ENCODE measurements around the gene TRMT1. TPM values are rescaled to one million over a fixed set of nuclear protein-coding genes. Genes with fewer than 3 reads are reported as not detected.
A peak's percentile ranks its signal among the peaks of the same experiment; 100 is the strongest.
"Not testable (repeated sequence)": the region's sequence is repeated elsewhere in the genome, so short reads cannot be mapped to it uniquely, and the experiment has no call there.

TRMT1 gene
- polyA plus RNA-seq, 1 experiment: 30.8 TPM

DNA sequence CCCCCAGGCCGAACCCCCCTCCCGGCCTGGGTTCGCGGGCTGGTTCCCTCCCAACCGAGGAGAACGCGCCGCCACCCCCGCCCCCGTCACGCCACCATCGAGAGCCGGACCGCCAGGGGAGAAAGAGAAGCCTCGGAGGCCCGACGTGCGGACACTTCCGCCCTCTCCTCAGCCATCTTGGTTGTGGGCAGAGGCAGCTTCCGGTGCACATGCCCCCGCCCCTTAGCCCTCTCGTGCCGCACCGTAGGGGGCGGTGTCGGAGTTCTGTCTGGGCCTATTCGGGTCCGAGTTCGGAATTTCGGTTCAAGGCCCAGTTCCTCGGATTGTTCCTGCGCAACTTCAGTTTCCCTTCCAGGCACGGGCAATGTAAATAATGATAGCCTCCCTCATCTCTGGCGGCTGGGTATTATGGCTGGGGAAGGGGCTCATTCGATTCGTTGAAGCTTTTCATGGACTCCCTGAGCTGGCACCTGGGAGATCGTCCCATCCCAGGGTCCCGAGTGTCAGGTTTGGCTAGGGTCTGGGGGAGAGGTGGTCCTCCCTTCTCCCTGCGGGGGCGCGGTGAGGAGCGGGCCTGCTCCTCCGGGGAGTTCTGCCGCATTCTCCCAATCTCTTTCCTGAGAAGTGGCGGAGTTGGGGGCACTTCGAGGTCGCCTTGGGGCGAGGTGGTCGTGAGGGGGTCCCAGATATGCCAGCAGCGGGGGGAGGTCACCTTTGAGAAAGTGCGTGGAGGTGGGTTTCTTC lies 33.8 kb upstream of the TRMT1 start, which contains the start of the genes IER2 and STX10:
Gene IER2 (plus strand): TSS at position 225 of the 744 bp plus-strand sequence. CDS start 2,776 bp downstream, outside the sequence.
Gene STX10 (minus strand): TSS at position 189 of the 744 bp plus-strand sequence. CDS start 202 bp downstream, outside the sequence.
- Histone ChIP-seq H3K27me3 (ENCODE audit: control insufficient read depth, insufficient read depth, low read length) (no peaks in the 10 kb centered on the region), H3K4me3 (ENCODE audit: low read depth, low read length) (peak within 1 kb of the TSS; percentile 88), H3K36me3 (ENCODE audit: control insufficient read depth, insufficient read depth, low read length) (peaks cover 6% of the 10 kb centered on the region)
- peak; percentile 76 for DNase-seq (ENCODE audit: low read depth)
- ChIA-PET CTCF (interaction anchor here (0.9 to 2.5 kb wide), 11 partner anchors 14 to 185 kb away, joined by 3 to 10 read pairs (median 3); partner anchors contain the start of gene NACC1), POLR2A (interaction anchor here (0.7 kb wide), 1 partner anchor 157 kb away, joined by 3 read pairs; no protein-coding TSS in a partner anchor)
- TF ChIP-seq CTCF (IDR thresholded peaks at IDR 0.05; ENCODE audit: insufficient read depth, low read depth, low read length): peak; percentile 76

GRCh38 chr19:13149628-13150186 lies 33.2 kb upstream of the TRMT1 start:
- H3K4me3 ChIP-seq (ENCODE audit: low read depth, low read length): peak overlapping the region; percentile 88
- CTCF ChIA-PET: interaction anchor here (0.6 to 2.5 kb wide), 10 partner anchors 14 to 184 kb away, joined by 3 to 10 read pairs (median 4); partner anchors contain the start of gene NACC1
- no peak for TF ChIP-seq CTCF (IDR thresholded peaks at IDR 0.05; ENCODE audit: insufficient read depth, low read depth, low read length)
- no peaks in the 10 kb centered on the region for H3K27me3 ChIP-seq (ENCODE audit: control insufficient read depth, insufficient read depth, low read length)
- H3K36me3 ChIP-seq (ENCODE audit: control insufficient read depth, insufficient read depth, low read length): peaks cover 10% of the 10 kb centered on the region
- no peak for DNase-seq (ENCODE audit: low read depth)
- POLR2A ChIA-PET: interaction anchor here (0.7 kb wide), 1 partner anchor 156 kb away, joined by 3 read pairs; no protein-coding TSS in a partner anchor

DNA sequence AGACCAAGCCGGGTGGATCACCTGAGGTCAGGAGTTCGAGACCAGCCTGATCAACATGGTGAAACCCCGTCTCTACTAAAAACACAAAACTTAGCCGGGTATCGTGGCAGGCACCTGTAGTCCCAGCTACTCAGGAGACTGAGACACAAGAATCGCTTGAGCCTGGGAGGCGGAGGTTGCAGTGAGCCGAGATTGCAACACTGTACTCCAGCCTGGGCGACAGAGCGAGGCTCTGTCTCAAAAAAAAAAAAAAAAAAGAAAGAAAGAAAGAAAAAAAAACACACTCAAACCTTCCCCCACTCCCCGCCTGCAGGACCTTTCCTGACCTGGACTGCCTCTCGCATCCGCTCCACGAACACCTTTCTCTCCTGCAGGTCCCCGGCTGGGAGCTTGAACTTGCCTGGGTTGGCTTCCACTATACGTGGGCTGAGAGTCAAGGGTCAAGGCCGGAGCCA lies 32.7 kb upstream of the TRMT1 start:
- Histone ChIP-seq H3K4me3 (ENCODE audit: low read depth, low read length) (peak overlapping the region; percentile 88), H3K36me3 (ENCODE audit: control insufficient read depth, insufficient read depth, low read length) (peaks cover 15% of the 10 kb centered on the region)
- DNase-seq (ENCODE audit: low read depth); POLR2A ChIA-PET; H3K27me3 ChIP-seq (ENCODE audit: control insufficient read depth, insufficient read depth, low read length): not testable (repeated sequence)
- CTCF ChIA-PET: interaction anchor here (0.6 to 2.5 kb wide), 7 partner anchors 29 to 184 kb away, joined by 3 to 10 read pairs (median 5); partner anchors contain the start of gene NACC1

- no peak overlapping the region for H3K4me3 ChIP-seq (ENCODE audit: low read depth, low read length)
- no peak for DNase-seq (ENCODE audit: low read depth)
- peaks cover 12% of the 10 kb centered on the region for H3K36me3 ChIP-seq (ENCODE audit: control insufficient read depth, insufficient read depth, low read length)
- no peak for TF ChIP-seq CTCF (IDR thresholded peaks at IDR 0.05; ENCODE audit: insufficient read depth, low read depth, low read length)
- ChIA-PET CTCF (no interaction called here), POLR2A (no interaction called here)
- H3K27me3 ChIP-seq (ENCODE audit: control insufficient read depth, insufficient read depth, low read length): no peaks in the 10 kb centered on the region
These were observed 30.4 kb upstream of the TRMT1 start for GRCh38 chr19:13146763-13147563.

DNA sequence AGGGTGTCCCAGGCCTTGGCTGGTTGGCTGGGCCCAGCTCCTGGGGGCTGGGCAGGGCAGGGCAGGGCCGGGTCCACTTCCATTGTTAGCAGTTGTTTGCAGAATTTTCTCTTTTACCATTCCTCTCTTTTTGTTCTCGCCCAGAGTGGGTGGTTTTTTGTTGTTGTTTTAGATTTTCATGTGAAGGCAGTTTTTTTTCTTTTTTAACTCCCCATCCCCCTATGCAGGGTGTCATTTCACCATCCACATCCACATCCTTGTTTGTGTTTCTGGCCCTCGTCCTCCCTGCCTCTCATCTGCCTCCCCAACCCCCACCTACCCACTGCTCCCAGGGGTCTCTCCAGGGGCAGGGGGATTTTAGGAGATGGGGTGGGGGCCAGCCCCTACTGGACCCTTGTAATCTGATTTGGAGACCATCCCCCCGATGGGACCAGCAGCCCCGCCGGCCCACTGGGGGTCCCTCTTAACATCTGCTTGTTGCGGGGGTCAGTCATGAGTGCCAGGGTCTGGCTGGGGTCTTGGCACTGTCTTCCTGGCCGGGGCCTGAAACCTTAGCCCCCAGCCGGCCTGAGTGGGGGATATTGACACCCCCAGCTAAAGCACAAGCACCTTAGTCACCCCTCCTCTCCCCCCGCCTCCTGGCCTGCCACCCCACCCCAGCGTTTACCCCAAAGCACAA lies 23.2 kb upstream of the TRMT1 start:
- H3K36me3 ChIP-seq (ENCODE audit: control insufficient read depth, insufficient read depth, low read length): peaks cover 47% of the 10 kb centered on the region
- no peak overlapping the region for H3K4me3 ChIP-seq (ENCODE audit: low read depth, low read length)
- DNase-seq (ENCODE audit: low read depth): no peak
- H3K27me3 ChIP-seq (ENCODE audit: control insufficient read depth, insufficient read depth, low read length): no peaks in the 10 kb centered on the region
- POLR2A ChIA-PET: no interaction called here
- TF ChIP-seq CTCF (IDR thresholded peaks at IDR 0.05; ENCODE audit: insufficient read depth, low read depth, low read length): no peak
- CTCF ChIA-PET: interaction anchor here (0.6 to 1.4 kb wide), 2 partner anchors 46 to 175 kb away, joined by 3 read pairs; no protein-coding TSS in a partner anchor

All from BJ (cell line).